Ovary (tissue), 9 donors: ENCODE data around the gene RPS6KB2. TPM values are rescaled to one million over a fixed set of nuclear protein-coding genes. Genes with fewer than 3 reads are reported as not detected.

Experiments
- DNase-seq, 5 donors: peaks; one replicate each; pipeline ENCODE4 v3.0.0-alpha.2; 2019 to 2020
- H3K27ac ChIP-seq, 2 donors: fragments of 200-600 bp; one replicate each; pipeline versions ENCODE4 v1.5.1 to v1.8.0; 2019 to 2022
- H3K27me3 ChIP-seq: fragments of 200-600 bp; one replicate; pipeline ENCODE4 v1.8.0; 2022
- H3K36me3 ChIP-seq: fragments of 200-600 bp; sonication (generic); one replicate; pipeline ENCODE4 v1.5.1; 2019
- H3K4me1 ChIP-seq: one replicate; pipeline ENCODE4 v1.8.1; 2013; ENCODE audit warnings: mild to moderate bottlenecking, moderate library complexity; ENCODE audit not compliant: insufficient read depth
- H3K4me3 ChIP-seq: fragments of 200-600 bp; sonication (generic); one replicate; pipeline ENCODE4 v1.5.1; 2017
- H3K9me3 ChIP-seq, 2 donors: fragments of 200-600 bp in 1 of 2; sonication (generic) in 1 of 2; one replicate each; pipeline versions ENCODE4 v1.5.1 to v1.8.1; 2013 to 2019; ENCODE audit warnings: mild to moderate bottlenecking in 1 of 2, moderate library complexity in 1 of 2
- EP300 ChIP-seq: sonication (generic); formaldehyde crosslinking; IDR thresholded peaks from one replicate; pipeline ENCODE4 v1.6.1; 2017; ENCODE audit warnings: antibody characterized with exemption
- POLR2A ChIP-seq: fragments of 450-650 bp; IDR thresholded peaks from one replicate; pipeline ENCODE4 v1.6.1; 2017; ENCODE audit warnings: antibody characterized with exemption, mild to moderate bottlenecking, moderate library complexity
- WGBS, 3 donors: extraction: QIAGEN DNeasy Blood & Tissue Kit in 1 of 3; methylation state at CpG; one replicate each; pipeline versions ENCODE4 v1.1.5 to v1.1.7; 2013 to 2017; 5-methylcytosine and 5-hydroxymethylcytosine counted together
- intact Hi-C, 4 donors: fragments of 100-400 bp; cut with DNase I; formaldehyde crosslinking; loops; one replicate each; pipeline versions ENCODE4 v1.11.0 to v1.15.1; 2022 to 2023
- polyA plus RNA-seq, 2 donors: library from polyadenylated mRNA; stranded (reverse); fragments of 200-250 nt in 1 of 2; fragments of 350-450 nt in 1 of 2; fragmentation: Illumina TruSeq in 1 of 2; extraction: RNeasy Lipid Tissue Mini Kit (QIAGEN cat#74804) in 1 of 2; gene quantifications; one replicate each; pipeline ENCODE4 v1.2.3, GENCODE V29; 2013 to 2014
- total RNA-seq, 7 donors: library from RNA; depleted of rRNA in 2 of 7; stranded (reverse); fragments of >200 nt in 2 of 7; fragmentation: NEBNext Ultra II Directional in 3 of 7; extraction: Animal tissue kit (Norgen Biotek cat#: 25700) in 3 of 7; gene quantifications; one replicate each; pipeline versions ENCODE4 v1.1.0 to v1.2.4, GENCODE V29; 2016 to 2023
- TF ChIP-seq, protein P1 (sequence below), 3 donors: fragments of 450-650 bp in 2 of 3; fragments of 200-600 bp in 1 of 3; IDR thresholded peaks; one replicate each; pipeline versions ENCODE4 v1.5.1 to v1.8.0; 2016 to 2022; ENCODE audit warnings: antibody characterized with exemption in 3 of 3, mild to moderate bottlenecking in 1 of 3
- donor health status: DM: no; HTN: no; CAD: no; lungs with moderate emphysema.
- donor health status: DM: no; HTN: no; CAD: no.
- donor health status: Bipolar disorder and iron deficiency.
- donor health status: DM: yes; HTN: yes; CAD: no.
- donor health status: DM: no; HTN: no; CAD: no.
- donor health status: DM: yes; HTN: yes; CAD: no.

RPS6KB2 gene
- total and polyA plus RNA-seq, 9 donors: 10.4 to 38.6 (median 33.1) TPM

DNA sequence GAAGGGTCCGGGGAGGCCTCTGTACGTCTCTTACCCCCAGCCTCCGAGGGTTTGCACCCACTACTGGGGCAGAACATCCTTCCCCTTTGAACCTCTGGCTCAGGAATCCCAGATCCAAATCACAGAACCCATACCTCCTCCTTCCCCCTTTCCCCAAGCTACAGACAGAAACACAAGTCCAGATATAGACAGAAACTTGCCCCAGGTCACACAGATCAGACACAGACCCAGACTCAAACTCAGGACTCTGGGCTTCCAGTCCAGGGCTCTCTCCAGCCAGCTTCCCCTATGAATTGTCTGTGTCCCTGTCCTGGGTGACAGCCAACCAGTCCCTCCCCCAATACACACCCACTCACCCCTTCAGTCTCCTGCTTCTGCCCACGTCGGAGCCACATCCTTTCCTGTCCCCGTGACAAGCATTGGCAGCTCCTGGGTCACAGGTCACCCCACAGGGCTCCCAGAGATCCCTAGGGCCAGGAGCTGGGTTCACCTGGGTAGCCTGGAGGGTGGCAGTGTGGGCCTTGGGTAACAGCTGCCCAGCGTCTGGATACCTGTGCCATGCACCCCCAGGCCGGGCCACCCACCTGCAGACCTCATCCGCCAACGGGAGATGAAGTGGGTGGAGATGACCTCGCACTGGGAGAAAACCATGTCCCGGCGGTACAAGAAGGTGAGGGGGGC, 23.6 kb upstream of the RPS6KB2 start:
- intact Hi-C loops: loop anchor here in 1 of 4 donors (10.0 kb wide), 1 partner anchor 100 kb away; the partner anchor contains the start of genes CDK2AP2 and PITPNM1
- Histone ChIP-seq H3K27ac (no peak overlapping the region), H3K27me3 (no peaks in the 10 kb centered on the region), H3K4me1 (peaks cover 1% of the 10 kb centered on the region), H3K9me3 (no peaks in the 10 kb centered on the region), H3K36me3 (no peaks in the 10 kb centered on the region), H3K4me3 (no peak overlapping the region)
- no peak for TF ChIP-seq EP300
- TF ChIP-seq, protein P1, sequence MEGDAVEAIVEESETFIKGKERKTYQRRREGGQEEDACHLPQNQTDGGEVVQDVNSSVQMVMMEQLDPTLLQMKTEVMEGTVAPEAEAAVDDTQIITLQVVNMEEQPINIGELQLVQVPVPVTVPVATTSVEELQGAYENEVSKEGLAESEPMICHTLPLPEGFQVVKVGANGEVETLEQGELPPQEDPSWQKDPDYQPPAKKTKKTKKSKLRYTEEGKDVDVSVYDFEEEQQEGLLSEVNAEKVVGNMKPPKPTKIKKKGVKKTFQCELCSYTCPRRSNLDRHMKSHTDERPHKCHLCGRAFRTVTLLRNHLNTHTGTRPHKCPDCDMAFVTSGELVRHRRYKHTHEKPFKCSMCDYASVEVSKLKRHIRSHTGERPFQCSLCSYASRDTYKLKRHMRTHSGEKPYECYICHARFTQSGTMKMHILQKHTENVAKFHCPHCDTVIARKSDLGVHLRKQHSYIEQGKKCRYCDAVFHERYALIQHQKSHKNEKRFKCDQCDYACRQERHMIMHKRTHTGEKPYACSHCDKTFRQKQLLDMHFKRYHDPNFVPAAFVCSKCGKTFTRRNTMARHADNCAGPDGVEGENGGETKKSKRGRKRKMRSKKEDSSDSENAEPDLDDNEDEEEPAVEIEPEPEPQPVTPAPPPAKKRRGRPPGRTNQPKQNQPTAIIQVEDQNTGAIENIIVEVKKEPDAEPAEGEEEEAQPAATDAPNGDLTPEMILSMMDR (IDR thresholded peaks at IDR 0.05): no peak
- no peak for TF ChIP-seq POLR2A
- 45 to 53% (median 49%) methylated on average over 13 of the region's 13 CpGs for WGBS, 3 donors
- DNase-seq: no peak

DNA sequence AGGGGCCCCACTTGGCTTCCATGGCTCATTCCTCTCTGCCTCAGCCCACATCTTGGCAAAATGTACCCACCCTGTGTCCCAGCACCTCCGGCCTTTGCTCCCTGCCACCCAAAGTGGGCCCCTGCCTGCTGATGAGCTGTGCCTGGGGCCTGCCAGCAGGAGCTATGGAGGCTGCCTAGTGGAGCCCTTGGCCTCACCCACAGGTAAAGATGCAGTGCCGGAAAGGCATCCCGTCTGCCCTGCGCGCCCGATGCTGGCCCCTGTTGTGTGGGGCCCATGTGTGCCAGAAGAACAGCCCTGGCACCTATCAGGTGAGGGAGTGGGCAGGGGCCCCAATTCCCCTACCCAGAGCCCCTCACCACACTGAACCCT, 23.1 kb upstream of the RPS6KB2 start:
- 78 to 91% (median 79%) methylated on average over 6 of the region's 6 CpGs for WGBS, 3 donors
- intact Hi-C loops: loop anchor here in 1 of 4 donors (10.0 kb wide), 1 partner anchor 100 kb away; the partner anchor contains the start of genes CDK2AP2 and PITPNM1

DNA sequence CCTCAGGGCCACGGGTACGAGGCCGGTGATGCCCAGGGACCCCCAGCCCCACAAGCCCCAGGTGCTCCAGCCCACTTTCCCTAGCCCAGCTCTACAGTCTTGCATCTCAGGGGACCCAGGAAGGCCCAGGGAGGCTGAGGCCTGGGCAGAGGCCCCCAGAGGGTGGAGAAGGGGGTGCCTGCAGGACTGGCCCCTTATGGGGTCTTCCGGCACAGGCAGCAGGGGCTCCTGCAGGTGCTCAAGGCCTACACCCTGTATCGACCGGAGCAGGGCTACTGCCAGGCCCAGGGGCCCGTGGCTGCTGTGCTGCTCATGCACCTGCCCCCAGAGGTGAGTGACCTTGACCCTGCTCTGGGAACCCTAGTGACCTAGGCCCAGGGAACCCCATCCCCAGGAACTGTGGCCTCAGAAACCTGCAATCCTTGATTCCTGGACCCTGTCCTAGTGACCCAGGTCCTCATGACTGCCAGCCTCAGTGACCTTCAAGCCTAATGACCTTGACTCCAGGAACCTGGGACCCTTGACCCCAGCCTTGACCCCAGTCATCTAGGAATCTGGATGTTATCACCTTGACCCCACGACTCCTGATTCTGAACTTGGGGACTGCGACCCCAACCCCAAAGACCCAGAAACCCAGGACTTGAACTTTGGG, 22.5 kb upstream of the RPS6KB2 start:
- no peak for DNase-seq
- Histone ChIP-seq H3K27me3 (no peaks in the 10 kb centered on the region), H3K4me3 (no peak overlapping the region), H3K36me3 (no peaks in the 10 kb centered on the region), H3K4me1 (peaks cover 1% of the 10 kb centered on the region), H3K27ac (no peak overlapping the region), H3K9me3 (no peaks in the 10 kb centered on the region)
- intact Hi-C loops: loop anchor here in 1 of 4 donors (10.0 kb wide), 1 partner anchor 99 kb away; the partner anchor contains the start of genes CDK2AP2 and PITPNM1
- 78 to 90% (median 79%) methylated on average over 6 to 9 of the region's 9 CpGs for WGBS, 3 donors
- TF ChIP-seq POLR2A: no peak
- TF ChIP-seq, protein P1 (IDR thresholded peaks at IDR 0.05): no peak
- TF ChIP-seq EP300: no peak

More for the DNA sequence above, 23.1 kb upstream of the RPS6KB2 start:
- TF ChIP-seq EP300 (no peak), POLR2A (no peak)
- TF ChIP-seq, protein P1 (IDR thresholded peaks at IDR 0.05): no peak
- Histone ChIP-seq H3K27ac (no peak overlapping the region), H3K27me3 (no peaks in the 10 kb centered on the region), H3K4me1 (peaks cover 1% of the 10 kb centered on the region), H3K36me3 (no peaks in the 10 kb centered on the region), H3K4me3 (no peak overlapping the region), H3K9me3 (no peaks in the 10 kb centered on the region)
- no peak for DNase-seq

DNA sequence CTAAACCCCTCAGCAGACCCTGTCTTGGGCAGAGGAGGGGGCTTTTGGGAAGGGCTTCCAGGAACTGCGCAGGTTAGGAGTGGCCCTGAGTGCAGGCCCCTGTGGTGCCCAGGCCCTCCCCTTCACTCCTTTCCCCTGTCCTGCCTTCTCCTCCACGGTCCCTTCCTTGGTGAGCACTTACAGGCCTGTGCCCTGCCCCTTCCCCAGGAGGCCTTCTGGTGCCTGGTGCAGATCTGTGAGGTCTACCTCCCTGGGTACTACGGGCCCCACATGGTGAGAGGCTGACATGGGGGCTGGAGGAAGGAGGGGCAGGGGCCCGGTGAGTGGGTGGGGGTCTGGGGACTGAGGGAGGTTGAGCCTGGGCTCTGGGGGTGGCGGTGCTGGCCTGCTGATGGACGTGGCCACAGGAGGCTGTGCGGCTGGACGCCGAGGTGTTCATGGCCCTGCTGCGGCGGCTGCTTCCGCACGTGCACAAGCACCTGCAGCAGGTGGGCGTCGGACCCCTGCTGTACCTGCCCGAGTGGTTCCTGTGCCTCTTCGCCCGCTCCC, 21.8 kb upstream of the RPS6KB2 start:
- Histone ChIP-seq H3K27ac (no peak overlapping the region), H3K27me3 (no peaks in the 10 kb centered on the region)
- intact Hi-C loops: loop anchor here in 1 of 4 donors (10.0 kb wide), 1 partner anchor 98 kb away; the partner anchor contains the start of genes CDK2AP2 and PITPNM1

More for the DNA sequence above, 21.8 kb upstream of the RPS6KB2 start:
- no peak for DNase-seq
- H3K9me3 ChIP-seq: no peaks in the 10 kb centered on the region
- no peak overlapping the region for H3K4me3 ChIP-seq
- H3K4me1 ChIP-seq: peaks cover 1% of the 10 kb centered on the region
- no peaks in the 10 kb centered on the region for H3K36me3 ChIP-seq
- no peak for TF ChIP-seq POLR2A
- TF ChIP-seq EP300: no peak
- TF ChIP-seq, protein P1 (IDR thresholded peaks at IDR 0.05): no peak
- 55 to 73% (median 58%) methylated on average over 17 to 18 of the region's 18 CpGs for WGBS, 3 donors
